HepG2 (cell line): Measurements from ENCODE around the gene DNASE1L2. TPM values are rescaled to one million over a fixed set of nuclear protein-coding genes. Genes with fewer than 3 reads are reported as not detected.

ENCODE experiments used
- AGO2 ChIP-seq: fragments of 200-400 bp; formaldehyde crosslinking; optimal IDR thresholded peaks from 2 replicates; pipeline ENCODE3; 2017; ENCODE audit warnings: mild to moderate bottlenecking, low read depth, low read length, moderate library complexity
- BRD4 ChIP-seq: sonication (generic); formaldehyde crosslinking; IDR thresholded peaks from 2 replicates; pipeline ENCODE4 v1.4.0; 2020; ENCODE audit warnings: missing genetic modification reagents
- CREM ChIP-seq, 2 experiments: sonication (generic) in 1 of 2; formaldehyde crosslinking in 1 of 2; IDR thresholded peaks; 2 replicates each; pipeline versions ENCODE4 v1.4.0 to v1.6.1; 2016 to 2020; ENCODE audit warnings: antibody characterized with exemption in 1 of 2, mild to moderate bottlenecking in 1 of 2, missing genetic modification reagents in 1 of 2
- E2F2 ChIP-seq: sonication (generic); formaldehyde crosslinking; IDR thresholded peaks from 2 replicates; pipeline ENCODE4 v1.4.0; 2020; ENCODE audit warnings: missing genetic modification reagents, borderline replicate concordance
- IRF2 ChIP-seq: IDR thresholded peaks from 2 replicates; pipeline ENCODE4 v1.6.1; 2018; ENCODE audit warnings: missing genetic modification reagents, missing compliant biosample characterization
- NFKBIZ ChIP-seq: IDR thresholded peaks from 2 replicates; pipeline ENCODE4 v1.6.1; 2018; ENCODE audit warnings: missing genetic modification reagents, missing compliant biosample characterization
- NKX3-1 ChIP-seq: sonication (generic); formaldehyde crosslinking; IDR thresholded peaks from 2 replicates; pipeline ENCODE4 v1.5.0; 2020; ENCODE audit warnings: missing genetic modification reagents
- REST ChIP-seq, 2 experiments: IDR thresholded peaks; 2 replicates each; pipeline ENCODE4 v1.6.1; 2011 to 2012; ENCODE audit warnings: low read length in 2 of 2, borderline replicate concordance in 1 of 2, low read depth in 1 of 2, mild to moderate bottlenecking in 1 of 2, moderate library complexity in 1 of 2
- SMARCE1 ChIP-seq: fragments of 450-650 bp; IDR thresholded peaks from 2 replicates; pipeline ENCODE4 v1.6.1; 2017; ENCODE audit warnings: borderline replicate concordance
- SNAPC4 ChIP-seq: sonication (generic); formaldehyde crosslinking; IDR thresholded peaks from 2 replicates; pipeline ENCODE4 v1.4.0; 2020; ENCODE audit warnings: mild to moderate bottlenecking, missing genetic modification reagents
- TEF ChIP-seq: sonication (generic); formaldehyde crosslinking; IDR thresholded peaks from 2 replicates; pipeline ENCODE4 v1.5.0; 2020; ENCODE audit warnings: missing genetic modification reagents
- USF2 ChIP-seq, 2 experiments: sonication (generic) in 1 of 2; formaldehyde crosslinking in 1 of 2; IDR thresholded peaks; 2 replicates each; pipeline versions ENCODE4 v1.5.1 to v1.6.1; 2011 to 2020; ENCODE audit warnings: borderline replicate concordance in 1 of 2, low read depth in 1 of 2, low read length in 1 of 2, mild to moderate bottlenecking in 1 of 2, missing genetic modification reagents in 1 of 2, moderate library complexity in 1 of 2
- ZFP41 ChIP-seq: sonication (generic); formaldehyde crosslinking; IDR thresholded peaks from 2 replicates; pipeline ENCODE4 v1.4.0; 2020; ENCODE audit warnings: mild to moderate bottlenecking, missing genetic modification reagents, borderline replicate concordance
- ZNF589 ChIP-seq: sonication (generic); formaldehyde crosslinking; conservative IDR thresholded peaks from 2 replicates; pipeline ENCODE4 v1.8.0; 2022; ENCODE audit warnings: mild to moderate bottlenecking, moderate library complexity, missing genetic modification reagents
- polyA plus RNA-seq, 8 experiments: library from polyadenylated mRNA; depleted of rRNA in 3 of 8; stranded (reverse) in 7 of 8; unstranded in 1 of 8; fragments of >200 nt; fragmentation: Illumina TruSeq in 4 of 8; extraction: Trizol in 4 of 8; gene quantifications; 2 replicates each; pipeline versions ENCODE4 v1.2.1 to v1.2.3, GENCODE V29; 2011 to 2016; ENCODE audit warnings: low read depth in 4 of 8, missing spikeins in 1 of 8, mixed read lengths in 1 of 8; ENCODE audit not compliant: insufficient read depth in 1 of 8
- total RNA-seq, 5 experiments: library from RNA; depleted of rRNA; stranded (reverse); fragments of >200 nt; fragmentation: Illumina TruSeq; extraction: Trizol; gene quantifications; 2 replicates each; pipeline ENCODE4 v1.2.3, GENCODE V29; 2016; ENCODE audit warnings: low read depth in 1 of 5

Gene DNASE1L2
- total and polyA plus RNA-seq, 2 of the 13 experiments (the other 11 are each of a cell fraction or from before 2014, with no cell fraction given) = 0.44 to 0.50 TPM

GRCh38 chr16:2223221-2223941 is 12.9 kb upstream of the DNASE1L2 start, which contains the start of gene E4F1 (continued):
- TF ChIP-seq E2F2 (CRISPR knock-in tag) (0 out of 2 replicates have a peak, but pooled peaks have one; percentile 71), NFKBIZ (CRISPR knock-in tag) (peak; percentile 51; the same call in 1 of the 2 replicates), NKX3-1 (peak; percentile 47; the same call in 1 of the 2 replicates), ZNF589 (peak; percentile 69; the same call in 1 of the 2 replicates), AGO2 (peak; percentile 79), TEF (CRISPR knock-in tag) (0 out of 2 replicates have a peak, but pooled peaks have one; percentile 27), SMARCE1 (no peak), CREM (IDR thresholded peaks at IDR 0.05) (peak; percentile 82), CREM (CRISPR knock-in tag; IDR thresholded peaks at IDR 0.05) (peak; percentile 68; the same call in 1 of the 2 replicates), SNAPC4 (CRISPR knock-in tag) (no peak), ZFP41 (CRISPR knock-in tag) (no peak), IRF2 (CRISPR knock-in tag) (peak; percentile 67; the same call in 1 of the 2 replicates), BRD4 (peak; percentile 85), USF2 (IDR thresholded peaks at IDR 0.05; ENCODE audit: low read depth, low read length) (no peak), USF2 (CRISPR knock-in tag; IDR thresholded peaks at IDR 0.05; ENCODE audit: borderline replicate concordance) (peak; percentile 51; the same call in 1 of the 2 replicates), REST (IDR thresholded peaks at IDR 0.05; ENCODE audit: borderline replicate concordance in 1 of 2, low read depth in 1 of 2, low read length in 2 of 2) (no peak; a peak in 1 of 4 replicates)
